GM21515 (cell line): ENCODE measurements around the gene SORL1.

Experiments used
- ATAC-seq: cut with Tn5 transposase; IDR thresholded peaks from one replicate; pipeline ENCODE4 v1.9.1; 2021; ENCODE audit not compliant: unreplicated experiment

Gene SORL1

GRCh38 chr11:121451178-121451985 is 732 bp upstream of the SORL1 start:
- ATAC-seq: no peak

- ATAC-seq: peak; percentile 19
Measured at GRCh38 chr11:121452609-121453150, 566 bp downstream of the SORL1 start, which contains the start of gene SORL1-AS1. SORL1-AS1 (minus strand) TSS chr11:121452967.

GRCh38 chr11:121453589-121454299 is 1.6 kb downstream of the SORL1 start:
- no peak for ATAC-seq

GRCh38 chr11:121455115-121455514 is 3.0 kb downstream of the SORL1 start:
- ATAC-seq: no peak

- ATAC-seq: no peak
Measured at GRCh38 chr11:121456151-121456550, 4.0 kb downstream of the SORL1 start.

- no peak for ATAC-seq
Measured at GRCh38 chr11:121456816-121457431, 4.8 kb downstream of the SORL1 start.

GRCh38 chr11:121458551-121458950 is 6.4 kb downstream of the SORL1 start:
- no peak for ATAC-seq

- ATAC-seq: no peak
Measured at GRCh38 chr11:121459413-121460017, 7.4 kb downstream of the SORL1 start.

- ATAC-seq: no peak
Measured at GRCh38 chr11:121460941-121461514, 8.9 kb downstream of the SORL1 start.

- no peak for ATAC-seq
Measured at GRCh38 chr11:121461843-121462242, 9.7 kb downstream of the SORL1 start.

GRCh38 chr11:121463689-121464335 is 11.7 kb downstream of the SORL1 start:
- no peak for ATAC-seq

GRCh38 chr11:121464352-121464946 is 12.3 kb downstream of the SORL1 start:
- ATAC-seq: peak; percentile 28

- ATAC-seq: no peak
Measured at GRCh38 chr11:121465709-121466062, 13.6 kb downstream of the SORL1 start.

GRCh38 chr11:121466063-121466794 is 14.1 kb downstream of the SORL1 start:
- no peak for ATAC-seq

- no peak for ATAC-seq
Measured at GRCh38 chr11:121467471-121467870, 15.4 kb downstream of the SORL1 start.

GRCh38 chr11:121467965-121468364 is 15.9 kb downstream of the SORL1 start:
- ATAC-seq: peak; percentile 63

- ATAC-seq: no peak
Measured at GRCh38 chr11:121469910-121470309, 17.8 kb downstream of the SORL1 start.

- no peak for ATAC-seq
Measured at GRCh38 chr11:121471167-121471566, 19.1 kb downstream of the SORL1 start.

- ATAC-seq: no peak
Measured at GRCh38 chr11:121472312-121472711, 20.2 kb downstream of the SORL1 start.
